IMR-90 (cell line): ENCODE measurements around the gene POU2F1. TPM values are rescaled to one million over a fixed set of nuclear protein-coding genes. Genes with fewer than 3 reads are reported as not detected.

Experiments
- ATAC-seq: fragments of 200-7000 bp; cut with Tn5 transposase; 2 replicates; pipeline ENCODE4 v1.9.1; 2020; ENCODE audit warnings: low read depth, mild to moderate bottlenecking, moderate library complexity
- BruUV-seq: library from RNA; stranded (reverse); fragments of 400-500 nt; replicated peaks from 2 replicates; lab custom pipeline; 2021; lab: Mats Ljungman, UMichigan
- CTCF ChIA-PET: fragments of 300-600 bp; formaldehyde crosslinking; extraction: SDS; loops from one replicate; lab custom pipeline; 2021; ENCODE audit warnings: antibody characterized with exemption; lab: Yijun Ruan, JAX
- POLR2A ChIA-PET: fragments of 300-600 bp; sonication (Branson Sonifier 250); formaldehyde crosslinking; loops from one replicate; lab custom pipeline; 2022; ENCODE audit warnings: antibody characterized with exemption; ENCODE audit not compliant: unreplicated experiment; lab: Charles Lee
- DNase-seq: peaks from one replicate; pipeline ENCODE4 v3.0.0; 2013
- H2AFZ ChIP-seq: replicated peaks from 2 replicates; pipeline ENCODE3; 2013; ENCODE audit warnings: low read length, mild to moderate bottlenecking; ENCODE audit not compliant: poor library complexity
- H2AK5ac ChIP-seq: 2 replicates; pipeline ENCODE4 v1.6.1; 2013; ENCODE audit warnings: low read depth, low read length, inconsistent platforms
- H2AK9ac ChIP-seq: replicated peaks from 2 replicates; pipeline ENCODE3; 2013; ENCODE audit warnings: mild to moderate bottlenecking, low read depth, low read length, moderate library complexity; ENCODE audit not compliant: poor library complexity
- H2BK120ac ChIP-seq: 2 replicates; pipeline ENCODE4 v1.6.1; 2013; ENCODE audit warnings: low read depth, low read length, inconsistent platforms
- H2BK15ac ChIP-seq: 3 replicates; pipeline ENCODE4 v1.6.1; 2013; ENCODE audit warnings: low read depth, low read length, inconsistent platforms
- H2BK20ac ChIP-seq: 2 replicates; pipeline ENCODE4 v1.6.1; 2013; ENCODE audit warnings: low read depth, mild to moderate bottlenecking, inconsistent platforms, low read length, moderate library complexity
- H2BK5ac ChIP-seq: 2 replicates; pipeline ENCODE4 v1.6.1; 2013; ENCODE audit warnings: mild to moderate bottlenecking, low read depth, low read length, inconsistent platforms; ENCODE audit not compliant: poor library complexity, severe bottlenecking
- H3K14ac ChIP-seq: replicated peaks from 2 replicates; pipeline ENCODE4 v1.6.1; 2013; ENCODE audit warnings: low read depth, low read length, inconsistent platforms
- H3K18ac ChIP-seq: 2 replicates; pipeline ENCODE4 v1.6.1; 2013; ENCODE audit warnings: low read depth, low read length, control low read depth
- H3K23ac ChIP-seq: 2 replicates; pipeline ENCODE4 v1.6.1; 2013; ENCODE audit warnings: low read depth, low read length, inconsistent platforms
- H3K27ac ChIP-seq: 2 replicates; pipeline ENCODE4 v1.5.1; 2013; ENCODE audit warnings: mild to moderate bottlenecking, control low read depth, low read length; ENCODE audit not compliant: insufficient read depth
- H3K27me3 ChIP-seq: 2 replicates; pipeline ENCODE4 v1.6.1; 2013; ENCODE audit warnings: low read length; ENCODE audit not compliant: control insufficient read depth, insufficient read depth
- H3K36me3 ChIP-seq: 2 replicates; pipeline ENCODE4 v1.6.1; 2013; ENCODE audit warnings: low read length, mixed read lengths; ENCODE audit not compliant: control insufficient read depth, insufficient read depth
- H3K4ac ChIP-seq: 2 replicates; pipeline ENCODE4 v1.6.1; 2013; ENCODE audit warnings: low read depth, low read length, inconsistent platforms
- H3K4me1 ChIP-seq: 2 replicates; pipeline ENCODE4 v1.6.1; 2013; ENCODE audit warnings: low read length, mixed read lengths; ENCODE audit not compliant: control insufficient read depth, insufficient read depth
- H3K4me2 ChIP-seq: 2 replicates; pipeline ENCODE4 v1.6.1; 2013; ENCODE audit warnings: low read depth, mild to moderate bottlenecking, control low read depth, low read length, moderate library complexity
- H3K4me3 ChIP-seq: 2 replicates; pipeline ENCODE4 v1.5.1; 2013; ENCODE audit warnings: low read depth, mild to moderate bottlenecking, control low read depth, low read length, moderate library complexity; ENCODE audit not compliant: insufficient read depth
- H3K56ac ChIP-seq: 2 replicates; pipeline ENCODE4 v1.6.1; 2013; ENCODE audit warnings: low read length, inconsistent platforms; ENCODE audit not compliant: insufficient read depth; ENCODE audit errors: extremely low read depth
- H3K79me1 ChIP-seq, 2 experiments: 2 replicates each; pipeline ENCODE4 v1.6.1; 2013; ENCODE audit warnings: low read length in 2 of 2, inconsistent platforms in 1 of 2, low read depth in 1 of 2
- H3K9ac ChIP-seq: 2 replicates; pipeline ENCODE4 v1.6.1; 2013; ENCODE audit warnings: low read depth, low read length, control low read depth
- H3K9me1 ChIP-seq: 2 replicates; pipeline ENCODE4 v1.6.1; 2013; ENCODE audit warnings: low read length, inconsistent platforms; ENCODE audit not compliant: insufficient read depth
- H3K9me3 ChIP-seq: 2 replicates; pipeline ENCODE4 v1.6.1; 2013; ENCODE audit warnings: low read length; ENCODE audit not compliant: control insufficient read depth, insufficient read depth
- H4K20me1 ChIP-seq: 2 replicates; pipeline ENCODE4 v1.6.1; 2013; ENCODE audit warnings: low read length, inconsistent platforms; ENCODE audit not compliant: insufficient read depth
- H4K5ac ChIP-seq: 2 replicates; pipeline ENCODE4 v1.6.1; 2013; ENCODE audit warnings: mild to moderate bottlenecking, low read depth, low read length, control low read depth
- H4K8ac ChIP-seq, 2 experiments: 2 replicates each; pipeline ENCODE4 v1.6.1; 2013; ENCODE audit warnings: low read depth in 2 of 2, low read length in 2 of 2, control low read depth in 1 of 2, inconsistent platforms in 1 of 2
- H4K91ac ChIP-seq: 2 replicates; pipeline ENCODE4 v1.6.1; 2013; ENCODE audit warnings: low read depth, low read length, inconsistent platforms; ENCODE audit not compliant: insufficient read depth
- FOS ChIP-seq: fragments of 150-350 bp; IDR thresholded peaks from 2 replicates; pipeline ENCODE4 v1.6.1; 2016; ENCODE audit warnings: low read depth, low read length
- NFE2L2 ChIP-seq: fragments of 150-350 bp; IDR thresholded peaks from 2 replicates; pipeline ENCODE4 v1.6.1; 2016; ENCODE audit warnings: low read depth, mild to moderate bottlenecking, low read length
- RFX5 ChIP-seq: IDR thresholded peaks from 2 replicates; pipeline ENCODE4 v1.8.0; 2012; ENCODE audit warnings: low read depth, mild to moderate bottlenecking, low read length, moderate library complexity
- SMC3 ChIP-seq: fragments of 150-350 bp; IDR thresholded peaks from 2 replicates; pipeline ENCODE4 v1.6.1; 2016; ENCODE audit warnings: low read depth, mild to moderate bottlenecking, antibody characterized with exemption, low read length, moderate library complexity
- WGBS, 2 experiments: methylation state at CpG; one replicate each; pipeline versions ENCODE4 v1.1.5 to v1.1.7; 2013; ENCODE audit warnings: missing lambda C conversion rate in 2 of 2; ENCODE audit not compliant: insufficient read length in 1 of 2; ENCODE audit errors: extremely low coverage in 2 of 2; 5-methylcytosine and 5-hydroxymethylcytosine counted together
- dilution Hi-C: fragments of 300-500 bp; cut with HindIII; formaldehyde crosslinking; loops from one replicate; pipeline ENCODE4 v1.14.3; 2018; ENCODE audit warnings: low sequenced_read_pairs; ENCODE audit not compliant: unreplicated experiment
- in situ Hi-C: fragments of 300-500 bp; cut with MboI; formaldehyde crosslinking; loops from 3 replicates; pipeline ENCODE4 v1.14.3; 2019; ENCODE audit warnings: low sequenced_read_pairs, inconsistent platforms, mixed read lengths
- intact Hi-C: fragments of 100-400 bp; cut with micrococcal nuclease; formaldehyde crosslinking; loops from 2 replicates; pipeline ENCODE4 v1.10.0; 2022
- polyA plus RNA-seq, 3 experiments: library from polyadenylated mRNA; depleted of rRNA; stranded (reverse); fragments of >200 nt; gene quantifications; 2 replicates each; pipeline ENCODE4 v1.2.3, GENCODE V29; 2012; ENCODE audit warnings: low replicate concordance in 1 of 3
- total RNA-seq: library from RNA; depleted of rRNA; stranded (reverse); fragments of >200 nt; gene quantifications from 2 replicates; pipeline ENCODE4 v1.2.3, GENCODE V29; 2012
- TF ChIP-seq, protein P1 (sequence below): conservative IDR thresholded peaks from 2 replicates; pipeline ENCODE4 v1.5.1; 2012; ENCODE audit warnings: mild to moderate bottlenecking, low read depth, low read length, improper control_type of control experiment
- TF ChIP-seq, protein P2 (sequence below): fragments of 150-350 bp; IDR thresholded peaks from 2 replicates; pipeline ENCODE4 v1.6.1; 2016; ENCODE audit warnings: low read depth, mild to moderate bottlenecking, low read length, moderate library complexity, borderline replicate concordance

The POU2F1 gene
- total and polyA plus RNA-seq, 2 of the 4 experiments (the other 2 are of a cell fraction), result 1.2 to 3.4 TPM

DNA sequence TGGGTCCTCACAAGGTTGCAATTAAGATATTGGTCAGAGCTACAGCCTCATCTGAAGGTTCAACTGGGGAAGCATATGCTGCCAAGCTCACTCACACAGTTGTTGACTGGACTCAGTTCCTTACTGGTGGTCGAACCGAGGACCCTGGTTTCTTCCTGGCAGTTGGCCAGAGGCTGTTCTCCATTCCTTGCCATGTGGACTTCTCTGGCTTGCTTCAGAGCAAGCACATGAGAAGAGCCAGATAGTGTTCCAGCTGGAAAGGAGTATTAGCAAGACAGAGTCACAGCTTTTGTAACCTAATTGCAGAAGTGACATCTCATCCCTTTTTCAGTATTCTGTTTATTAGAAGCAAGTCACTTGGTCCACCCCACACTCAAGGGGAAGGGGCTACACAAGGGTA is 23.6 kb downstream of the POU2F1 start:
- CTCF ChIA-PET, result no interaction called here

More for the DNA sequence above, 23.6 kb downstream of the POU2F1 start:
- WGBS, 2 experiments, result 80% methylated on average over 1 of the region's 2 CpGs; no CpG with 5 or more reads in 1 of the 2 experiments
- Histone ChIP-seq H3K79me1 (peaks cover 10 to 15% of the 10 kb centered on the region in 2 experiments), H2BK15ac (no peak overlapping the region), H3K14ac (no peak overlapping the region), H3K4me2 (no peak overlapping the region), H3K27me3 (no peaks in the 10 kb centered on the region), H3K56ac (no peak overlapping the region), H4K20me1 (no peaks in the 10 kb centered on the region; the same call in 1 of the 2 replicates), H2AK9ac (no peak overlapping the region), H2BK20ac (no peak overlapping the region), H3K4me1 (no peaks in the 10 kb centered on the region), H3K18ac (no peak overlapping the region), H2BK5ac (no peak overlapping the region), H3K9me3 (peaks cover 2% of the 10 kb centered on the region; the same call in 1 of the 2 replicates), H4K91ac (no peak overlapping the region), H3K4ac (no peak overlapping the region), H2AFZ (no peak overlapping the region), H4K5ac (no peak overlapping the region), H3K4me3 (no peak overlapping the region), H4K8ac (no peak overlapping the region), H2BK120ac (no peak overlapping the region), H3K23ac (no peak overlapping the region), H3K27ac (no peak overlapping the region), H3K9me1 (no peaks in the 10 kb centered on the region), H2AK5ac (no peak overlapping the region), H3K9ac (no peak overlapping the region), H3K36me3 (no peaks in the 10 kb centered on the region)
- POLR2A ChIA-PET, result interaction anchor here (0.6 kb wide), 2 partner anchors 251 to 1019 kb away, joined by 3 to 5 read pairs; no protein-coding TSS in a partner anchor
- ATAC-seq (no peak), DNase-seq (no peak)
- TF ChIP-seq RFX5 (no peak), SMC3 (no peak), FOS (no peak), NFE2L2 (no peak)
- TF ChIP-seq, protein P1, sequence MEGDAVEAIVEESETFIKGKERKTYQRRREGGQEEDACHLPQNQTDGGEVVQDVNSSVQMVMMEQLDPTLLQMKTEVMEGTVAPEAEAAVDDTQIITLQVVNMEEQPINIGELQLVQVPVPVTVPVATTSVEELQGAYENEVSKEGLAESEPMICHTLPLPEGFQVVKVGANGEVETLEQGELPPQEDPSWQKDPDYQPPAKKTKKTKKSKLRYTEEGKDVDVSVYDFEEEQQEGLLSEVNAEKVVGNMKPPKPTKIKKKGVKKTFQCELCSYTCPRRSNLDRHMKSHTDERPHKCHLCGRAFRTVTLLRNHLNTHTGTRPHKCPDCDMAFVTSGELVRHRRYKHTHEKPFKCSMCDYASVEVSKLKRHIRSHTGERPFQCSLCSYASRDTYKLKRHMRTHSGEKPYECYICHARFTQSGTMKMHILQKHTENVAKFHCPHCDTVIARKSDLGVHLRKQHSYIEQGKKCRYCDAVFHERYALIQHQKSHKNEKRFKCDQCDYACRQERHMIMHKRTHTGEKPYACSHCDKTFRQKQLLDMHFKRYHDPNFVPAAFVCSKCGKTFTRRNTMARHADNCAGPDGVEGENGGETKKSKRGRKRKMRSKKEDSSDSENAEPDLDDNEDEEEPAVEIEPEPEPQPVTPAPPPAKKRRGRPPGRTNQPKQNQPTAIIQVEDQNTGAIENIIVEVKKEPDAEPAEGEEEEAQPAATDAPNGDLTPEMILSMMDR, result no peak
- TF ChIP-seq, protein P2, sequence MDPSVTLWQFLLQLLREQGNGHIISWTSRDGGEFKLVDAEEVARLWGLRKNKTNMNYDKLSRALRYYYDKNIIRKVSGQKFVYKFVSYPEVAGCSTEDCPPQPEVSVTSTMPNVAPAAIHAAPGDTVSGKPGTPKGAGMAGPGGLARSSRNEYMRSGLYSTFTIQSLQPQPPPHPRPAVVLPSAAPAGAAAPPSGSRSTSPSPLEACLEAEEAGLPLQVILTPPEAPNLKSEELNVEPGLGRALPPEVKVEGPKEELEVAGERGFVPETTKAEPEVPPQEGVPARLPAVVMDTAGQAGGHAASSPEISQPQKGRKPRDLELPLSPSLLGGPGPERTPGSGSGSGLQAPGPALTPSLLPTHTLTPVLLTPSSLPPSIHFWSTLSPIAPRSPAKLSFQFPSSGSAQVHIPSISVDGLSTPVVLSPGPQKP, result no peak
- intact Hi-C loops, result no loop called here
- no TSS peak for BruUV-seq
- dilution Hi-C loops, result no loop called here
- in situ Hi-C loops, result no loop called here
